Uterus (tissue), 2 donors: ENCODE results near the gene MIP.

Experiments
- POLR2A ChIP-seq, 2 donors: fragments of 450-650 bp; IDR thresholded peaks; one replicate each; pipeline ENCODE4 v1.6.1; 2016; ENCODE audit warnings: antibody characterized with exemption in 2 of 2, mild to moderate bottlenecking in 1 of 2, moderate library complexity in 1 of 2
- TF ChIP-seq, protein P1 (sequence below), 4 experiments: fragments of 200-600 bp in 2 of 4; fragments of 450-650 bp in 2 of 4; sonication (generic) in 2 of 4; IDR thresholded peaks; one replicate each; pipeline ENCODE4 v1.5.1; 2016 to 2019; ENCODE audit warnings: antibody characterized with exemption in 4 of 4, mild to moderate bottlenecking in 2 of 4, moderate library complexity in 1 of 4

DNA sequence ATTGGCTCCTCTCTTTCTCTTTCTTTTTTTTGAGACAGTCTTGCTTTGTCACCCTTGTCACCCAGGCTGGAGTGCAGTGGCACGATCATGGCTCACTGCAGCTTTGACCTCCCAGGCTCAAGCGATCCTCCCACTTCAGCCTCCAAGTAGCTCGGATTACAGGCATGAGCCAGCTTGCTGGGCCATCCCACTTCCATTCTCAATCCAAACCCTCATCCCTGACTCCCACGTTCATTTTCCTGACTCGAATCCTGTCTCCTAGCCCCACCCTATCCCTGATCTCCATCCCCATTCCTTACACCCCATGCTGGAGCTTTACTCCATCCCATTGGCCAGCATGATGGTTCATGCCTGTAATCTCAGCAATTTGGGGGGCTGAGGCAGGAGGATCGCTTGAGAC, 21.7 kb upstream of the MIP start:
- no peak for TF ChIP-seq POLR2A (IDR thresholded peaks at IDR 0.05)
- TF ChIP-seq, protein P1, sequence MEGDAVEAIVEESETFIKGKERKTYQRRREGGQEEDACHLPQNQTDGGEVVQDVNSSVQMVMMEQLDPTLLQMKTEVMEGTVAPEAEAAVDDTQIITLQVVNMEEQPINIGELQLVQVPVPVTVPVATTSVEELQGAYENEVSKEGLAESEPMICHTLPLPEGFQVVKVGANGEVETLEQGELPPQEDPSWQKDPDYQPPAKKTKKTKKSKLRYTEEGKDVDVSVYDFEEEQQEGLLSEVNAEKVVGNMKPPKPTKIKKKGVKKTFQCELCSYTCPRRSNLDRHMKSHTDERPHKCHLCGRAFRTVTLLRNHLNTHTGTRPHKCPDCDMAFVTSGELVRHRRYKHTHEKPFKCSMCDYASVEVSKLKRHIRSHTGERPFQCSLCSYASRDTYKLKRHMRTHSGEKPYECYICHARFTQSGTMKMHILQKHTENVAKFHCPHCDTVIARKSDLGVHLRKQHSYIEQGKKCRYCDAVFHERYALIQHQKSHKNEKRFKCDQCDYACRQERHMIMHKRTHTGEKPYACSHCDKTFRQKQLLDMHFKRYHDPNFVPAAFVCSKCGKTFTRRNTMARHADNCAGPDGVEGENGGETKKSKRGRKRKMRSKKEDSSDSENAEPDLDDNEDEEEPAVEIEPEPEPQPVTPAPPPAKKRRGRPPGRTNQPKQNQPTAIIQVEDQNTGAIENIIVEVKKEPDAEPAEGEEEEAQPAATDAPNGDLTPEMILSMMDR (IDR thresholded peaks at IDR 0.05): no peak
